Stimulated activated CD8-positive, alpha-beta memory T cell treated with anti-CD3 and anti-CD28 coated beads, Interleukin-15, amount 100 ng/mL, for 4 hours (primary cell): Measurements from ENCODE around the gene MED12L.

ENCODE experiments used
- DNase-seq, 2 donors: peaks; one replicate each; pipeline ENCODE4 v3.0.0-alpha.2; 2020; ENCODE audit warnings: low read depth in 2 of 2

The MED12L gene

GRCh38 chr3:151452368-151452767, 366.9 kb downstream of the MED12L start:
- DNase-seq: no peak

DNA sequence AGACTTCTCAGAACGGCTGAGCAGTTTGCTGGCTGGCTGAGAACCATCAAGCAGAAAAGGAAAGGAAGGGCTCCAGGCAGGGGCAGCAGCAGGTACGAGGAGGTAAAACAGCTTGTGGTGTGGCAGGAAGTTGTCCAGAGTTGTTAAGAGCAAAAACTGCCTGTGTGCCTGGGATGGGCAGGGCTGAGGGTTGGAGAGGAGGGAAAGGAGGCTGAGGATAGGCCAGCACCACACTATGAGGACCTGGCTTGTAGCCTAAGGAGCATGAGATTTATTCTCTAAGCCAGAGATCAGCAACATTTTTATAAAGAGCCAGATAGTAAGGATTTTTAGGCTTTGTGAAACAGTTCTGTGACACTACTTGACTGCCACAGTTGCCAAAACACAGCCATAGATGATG, 367.4 kb downstream of the MED12L start:
- no peak for DNase-seq

GRCh38 chr3:151456065-151456464, 370.6 kb downstream of the MED12L start:
- DNase-seq: no peak

DNA sequence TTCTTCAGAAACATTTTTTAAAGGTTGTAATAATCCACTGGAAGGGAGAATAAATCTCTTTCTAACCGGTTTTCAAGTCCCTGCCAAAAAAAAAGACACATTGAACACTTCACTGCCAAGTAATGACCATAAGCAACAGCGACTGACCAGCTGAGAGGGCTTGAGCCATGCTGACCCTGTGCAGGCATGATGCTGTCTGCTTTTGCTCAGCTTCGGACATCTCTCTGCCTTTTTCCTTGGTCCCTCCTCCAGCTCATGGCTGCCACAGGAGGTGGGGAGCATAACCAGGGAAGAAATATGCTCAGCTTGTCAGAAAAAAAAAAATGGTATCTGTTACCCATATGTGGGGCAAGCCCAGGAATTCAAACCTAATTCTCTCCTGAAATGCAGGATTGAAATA, 373.9 kb downstream of the MED12L start:
- DNase-seq: no peak

- DNase-seq: no peak
Observed at GRCh38 chr3:151460228-151460627, 374.8 kb downstream of the MED12L start.

DNA sequence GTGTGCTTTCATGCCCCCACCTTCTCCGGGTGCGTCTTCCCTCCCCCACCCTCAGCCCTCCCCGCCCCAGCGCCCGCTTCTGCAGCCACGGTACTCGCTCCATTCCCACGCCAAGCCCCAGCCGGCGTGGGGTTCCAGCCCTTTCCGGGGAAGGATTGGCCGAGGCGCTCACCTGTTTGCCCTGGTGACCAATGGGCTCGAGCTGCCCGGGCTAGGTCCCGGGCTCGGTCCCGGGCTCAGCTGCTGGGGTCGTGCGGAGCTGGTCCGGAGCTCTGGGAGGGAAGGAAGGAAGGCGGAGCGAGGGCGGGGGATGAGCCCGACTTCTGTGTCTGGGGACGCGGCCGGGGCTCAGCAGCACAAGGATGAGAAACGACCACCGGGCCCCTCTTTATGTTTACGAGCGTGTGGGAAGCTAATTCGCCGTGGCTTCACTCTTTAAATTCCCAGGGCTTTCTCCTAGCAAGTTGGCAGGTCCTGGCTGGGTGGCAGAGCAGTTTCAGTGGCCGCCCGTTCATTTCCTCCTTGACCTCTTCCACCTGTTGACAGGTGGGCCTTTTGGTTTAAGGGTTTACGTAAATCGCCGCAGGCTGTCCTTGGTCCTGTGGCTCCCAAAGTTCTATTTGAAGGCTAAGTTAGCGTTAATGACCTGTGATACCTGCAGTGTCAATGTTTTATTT, 375.4 kb downstream of the MED12L start, which contains the start of gene IGSF10:
Gene IGSF10, minus strand, starts transcription at position 288 of the 677 bp plus-strand sequence. CDS start 2,352 bp downstream, outside the sequence.
- DNase-seq: no peak

- no peak for DNase-seq
Observed at GRCh38 chr3:151462278-151462780, 376.9 kb downstream of the MED12L start.

- DNase-seq: no peak
Observed at GRCh38 chr3:151462991-151463390, 377.5 kb downstream of the MED12L start.

- DNase-seq: no peak
Observed at GRCh38 chr3:151467069-151467468, 381.6 kb downstream of the MED12L start.

- peak in 1 of 2 donors; percentile 3 for DNase-seq
Observed at GRCh38 chr3:151468284-151468917, 382.9 kb downstream of the MED12L start.

DNA sequence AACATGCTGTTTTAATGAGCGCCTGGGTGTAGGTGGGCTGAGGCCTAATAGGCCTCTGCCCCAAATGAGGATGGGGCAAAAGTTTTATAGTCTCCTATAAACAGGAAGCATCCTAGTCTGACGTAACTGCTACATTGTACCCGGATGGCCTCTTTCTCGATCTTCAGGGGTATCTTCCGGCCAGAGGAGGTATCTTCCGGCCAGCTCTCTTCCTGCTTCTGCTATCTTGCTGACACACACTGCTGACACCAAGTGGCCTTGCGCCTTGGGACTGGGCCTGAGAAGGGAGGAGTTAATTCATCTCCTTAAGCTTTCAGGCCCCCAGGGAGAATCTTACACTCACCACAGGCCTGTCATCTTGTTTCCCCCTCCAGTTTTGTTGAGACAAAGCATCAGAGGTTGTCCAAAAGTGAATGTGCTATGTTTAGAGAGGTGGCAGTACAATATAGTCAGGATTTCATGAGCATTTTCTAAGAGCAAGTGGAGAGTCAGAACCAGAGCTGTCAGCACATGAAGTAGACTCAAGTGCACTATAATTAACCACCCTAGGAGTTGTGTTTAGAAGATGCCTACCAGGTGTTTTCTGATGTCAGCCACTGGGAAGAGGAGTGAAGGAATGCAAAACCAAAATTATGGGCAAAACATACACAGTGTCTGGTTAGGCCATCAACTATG, 391.0 kb downstream of the MED12L start:
- DNase-seq: no peak

GRCh38 chr3:151477591-151478334, 392.3 kb downstream of the MED12L start:
- DNase-seq: no peak

GRCh38 chr3:151478335-151478697, 392.9 kb downstream of the MED12L start:
- no peak for DNase-seq

- no peak for DNase-seq
Observed at GRCh38 chr3:151479452-151479851, 394.0 kb downstream of the MED12L start.

GRCh38 chr3:151480492-151480891, 395.0 kb downstream of the MED12L start:
- no peak for DNase-seq

DNA sequence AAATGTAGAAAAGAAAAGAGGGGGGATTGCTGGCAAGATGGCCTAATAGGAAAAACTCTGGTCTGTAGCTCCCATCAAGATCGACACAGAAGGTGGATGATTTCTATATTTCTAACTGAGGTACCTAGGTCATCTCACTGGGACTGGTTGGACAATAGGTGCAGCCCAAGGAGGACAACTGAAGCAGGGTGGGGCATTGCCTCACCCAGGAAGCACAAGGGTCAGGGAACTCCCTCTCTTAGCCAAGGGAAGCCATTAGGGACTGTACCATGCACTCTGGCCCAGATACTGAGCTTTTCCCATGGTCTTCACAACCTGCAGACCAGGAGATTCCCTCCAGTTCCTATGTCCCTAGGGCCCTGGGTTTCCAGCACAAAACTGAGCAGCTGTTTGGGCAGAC, 398.0 kb downstream of the MED12L start:
- DNase-seq: no peak

GRCh38 chr3:151483961-151484520, 398.6 kb downstream of the MED12L start:
- DNase-seq: no peak
